Measurements from ENCODE around the gene DLX3.
A peak's percentile ranks its signal among the peaks of the same experiment; 100 is the strongest.

Gene DLX3

DNA sequence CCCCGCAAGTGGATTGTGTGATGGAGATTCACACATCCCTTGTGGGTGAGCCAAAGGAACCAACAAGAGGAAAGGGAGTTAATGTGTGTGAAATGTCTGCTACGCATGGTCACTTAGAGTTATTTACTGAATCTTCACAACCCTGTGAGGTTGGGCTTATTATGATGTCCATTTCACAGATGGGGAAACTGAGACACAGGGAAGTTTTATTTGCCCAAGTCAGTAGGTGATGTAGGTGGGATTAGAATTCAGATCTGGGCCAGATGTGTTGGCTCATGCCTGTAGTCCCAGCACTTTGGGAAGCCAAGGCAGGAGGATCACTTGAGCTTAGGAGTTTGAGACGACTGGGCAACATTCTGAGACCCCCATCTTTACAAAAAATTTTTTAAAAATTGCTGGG is 37.7 kb downstream of the DLX3 start:
- DNase-seq (ENCODE audit: low spot score): no peak

DNA sequence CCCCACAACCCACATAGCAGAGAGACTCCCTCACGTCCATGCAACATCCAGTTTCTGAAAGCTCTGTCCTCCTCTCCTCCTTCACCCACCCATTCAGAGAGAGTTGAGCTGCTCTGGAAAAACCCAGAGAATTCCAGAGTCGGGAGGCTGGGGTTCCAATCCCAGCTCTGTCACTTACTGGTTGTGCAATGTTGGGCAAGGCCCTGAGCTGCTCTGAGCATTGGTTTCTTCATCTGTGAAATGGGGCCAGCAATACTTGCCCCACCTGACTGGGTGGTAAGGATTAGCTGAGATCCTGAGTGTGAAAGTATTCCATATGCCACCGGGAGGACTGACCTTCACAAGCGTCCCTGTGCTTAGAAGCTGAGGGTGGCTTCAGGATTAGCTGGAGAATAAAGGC is 38.2 kb downstream of the DLX3 start:
- no peak for DNase-seq (ENCODE audit: low spot score)

DNA sequence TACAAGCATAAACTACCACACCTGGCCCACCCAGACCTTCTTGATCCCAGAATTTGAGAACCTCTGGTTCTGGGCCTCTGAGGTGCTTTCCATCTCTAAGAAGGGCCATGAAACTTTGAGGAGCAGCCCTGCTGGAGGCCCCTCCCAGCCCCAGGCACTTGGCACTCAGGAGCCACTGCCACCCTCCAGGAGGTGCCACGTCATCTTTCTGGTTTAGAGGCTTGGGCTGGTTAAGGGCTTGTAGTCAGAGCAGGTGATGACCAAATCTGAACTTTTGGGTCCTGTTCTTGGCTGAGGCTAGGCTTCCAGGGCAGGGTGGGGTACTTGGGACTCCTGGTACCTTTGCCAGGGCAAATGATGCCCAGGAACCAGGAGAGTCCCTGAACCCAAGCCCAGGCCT is 39.9 kb downstream of the DLX3 start:
- no peak for DNase-seq (ENCODE audit: low spot score)

DNA sequence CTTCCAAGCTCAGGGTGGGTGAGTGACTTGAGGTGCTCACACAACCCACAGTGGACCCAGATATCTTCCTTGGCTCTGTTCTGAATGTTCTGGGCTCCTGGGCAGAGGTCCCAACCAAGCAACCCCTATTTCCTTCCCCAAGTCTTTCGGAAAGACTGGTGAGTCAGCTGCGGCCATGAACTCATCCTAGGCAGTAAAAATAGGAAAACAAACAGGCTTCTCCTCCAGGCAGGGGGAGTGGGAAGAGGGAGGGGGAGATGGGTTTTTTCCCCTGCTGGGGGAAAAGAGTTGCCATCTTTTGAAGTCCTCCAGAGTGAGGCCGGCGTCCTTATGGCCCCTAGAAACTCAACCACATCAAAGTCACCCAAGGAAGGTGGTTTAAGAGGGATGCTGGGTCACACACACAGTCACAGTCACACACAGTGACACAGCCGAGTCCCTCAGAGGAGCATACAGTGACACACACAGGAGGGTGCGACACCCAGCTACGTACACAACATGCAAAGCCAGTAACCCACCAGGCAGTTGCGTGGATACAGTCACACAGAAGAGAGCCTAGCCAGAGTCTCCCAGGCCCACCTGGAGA is 42.0 kb downstream of the DLX3 start:
- DNase-seq (ENCODE audit: low spot score): no peak

DNA sequence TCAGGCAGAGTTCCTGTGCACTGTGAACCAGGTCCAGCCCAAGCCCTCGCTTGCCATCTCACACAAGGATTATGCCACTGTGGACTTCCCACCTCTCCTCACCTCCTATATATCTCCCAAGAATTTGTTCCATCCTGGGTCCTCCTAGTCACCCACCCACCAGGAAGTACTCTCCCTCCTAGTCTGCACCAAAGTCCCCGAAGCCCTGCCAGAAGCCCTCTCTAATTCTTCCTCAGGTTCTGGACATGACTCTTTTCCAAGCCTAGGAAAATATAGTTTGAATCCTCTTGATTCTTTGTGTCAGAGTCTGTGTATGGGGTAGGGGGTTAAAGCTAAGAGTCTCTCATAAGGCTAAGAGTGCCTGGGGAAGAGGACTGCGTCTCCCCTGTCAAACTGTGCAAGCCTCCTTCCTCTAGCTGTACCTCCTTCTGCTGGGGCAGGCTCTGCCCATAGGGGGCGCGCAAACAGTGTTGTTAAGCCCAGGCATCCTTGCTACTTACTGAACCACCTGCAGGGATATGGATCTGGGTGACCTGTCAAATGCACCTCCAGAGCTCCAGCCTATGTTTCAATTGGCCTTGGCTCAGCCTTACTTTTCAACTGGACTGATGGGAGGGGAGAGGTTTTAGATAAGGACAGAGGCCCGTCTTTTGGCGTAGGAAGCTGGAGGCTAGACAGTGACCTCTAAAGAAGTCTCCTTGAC is 42.7 kb downstream of the DLX3 start:
- DNase-seq (ENCODE audit: low spot score): peak; percentile 66

DNA sequence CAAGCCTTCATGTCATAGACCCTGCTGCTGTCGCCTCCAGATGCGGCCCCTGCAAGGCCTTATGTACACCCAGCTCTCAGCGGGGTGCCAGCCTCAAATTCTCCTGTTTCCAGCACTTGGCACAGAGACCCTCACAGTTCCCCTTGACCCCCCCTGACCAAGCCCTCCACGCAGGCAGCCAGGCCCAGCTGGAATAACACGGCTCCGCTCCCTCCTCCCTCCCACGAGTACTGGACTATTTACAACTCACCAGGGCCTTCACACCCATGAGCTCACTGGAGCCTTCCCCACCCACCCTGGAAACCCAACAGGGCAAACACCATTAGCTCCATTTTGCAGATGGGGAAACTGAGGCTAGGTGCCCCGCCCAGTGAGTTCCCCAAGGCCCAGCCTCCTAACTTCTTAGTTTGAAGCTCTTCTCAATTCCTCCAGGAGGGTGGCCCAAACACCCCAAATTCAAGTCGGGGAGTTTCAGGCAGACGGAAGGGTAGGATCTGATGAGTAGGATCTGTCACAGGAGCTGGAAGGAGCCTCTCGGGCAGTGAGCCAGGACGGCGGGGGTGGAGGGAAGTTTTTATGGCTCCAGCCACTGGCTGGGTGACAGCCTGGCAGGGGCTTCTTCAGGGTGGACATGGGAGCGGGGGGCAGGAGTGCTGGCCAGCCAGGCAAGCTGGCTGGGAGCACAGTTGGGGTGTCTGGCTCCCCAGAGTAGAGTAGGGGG is 43.5 kb downstream of the DLX3 start:
- no peak for DNase-seq (ENCODE audit: low spot score)

DNA sequence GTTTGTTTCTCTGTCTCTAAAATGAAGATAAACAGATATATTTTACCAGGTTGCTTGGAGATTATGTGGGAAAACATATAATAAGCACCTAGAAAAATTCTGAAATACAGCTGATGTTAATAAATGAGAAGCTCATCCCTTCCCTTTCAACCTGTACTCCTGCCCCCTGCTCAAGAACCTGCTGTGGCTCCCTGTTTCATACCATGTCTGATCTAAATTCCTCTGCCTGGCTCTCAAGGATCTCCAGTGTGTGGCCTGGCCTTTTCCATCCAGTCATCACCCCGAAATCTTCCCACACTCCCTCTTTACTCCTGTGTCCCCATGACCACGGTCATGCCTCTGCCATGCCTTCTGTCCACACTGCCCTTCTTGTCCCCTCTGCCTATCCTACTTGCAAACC is 45.4 kb downstream of the DLX3 start:
- no peak for DNase-seq (ENCODE audit: low spot score)

DNA sequence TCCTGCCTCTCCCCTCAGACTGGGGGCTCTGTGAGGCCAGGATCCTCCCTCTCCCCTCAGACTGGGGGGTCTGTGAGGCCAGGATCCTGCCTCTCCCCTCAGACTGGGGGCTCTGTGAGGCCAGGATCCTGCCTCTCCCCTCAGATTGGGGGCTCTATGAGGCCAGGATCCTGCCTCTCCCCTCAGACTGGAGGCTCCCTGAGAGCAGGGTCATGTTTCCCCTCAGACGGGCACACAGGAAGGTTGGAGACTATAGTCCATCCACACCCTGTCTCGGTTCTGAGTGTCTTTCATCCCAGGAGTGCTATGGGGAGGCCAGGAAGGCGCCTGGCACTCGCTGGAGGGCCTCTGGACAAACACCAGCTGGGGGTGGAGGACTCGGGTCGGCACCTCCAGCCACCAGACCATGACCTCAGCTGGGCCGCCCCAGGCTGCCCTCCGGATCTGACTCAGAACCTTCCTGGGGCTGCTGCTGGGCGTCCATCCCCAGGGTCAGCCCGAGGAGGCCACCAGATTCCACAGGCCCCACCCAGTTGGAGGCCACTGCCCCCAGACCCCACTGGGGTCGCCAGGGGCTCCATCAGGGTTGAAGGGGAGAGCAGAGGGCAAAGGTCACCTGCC is 48.0 kb downstream of the DLX3 start:
- no peak for DNase-seq (ENCODE audit: low spot score)

DNA sequence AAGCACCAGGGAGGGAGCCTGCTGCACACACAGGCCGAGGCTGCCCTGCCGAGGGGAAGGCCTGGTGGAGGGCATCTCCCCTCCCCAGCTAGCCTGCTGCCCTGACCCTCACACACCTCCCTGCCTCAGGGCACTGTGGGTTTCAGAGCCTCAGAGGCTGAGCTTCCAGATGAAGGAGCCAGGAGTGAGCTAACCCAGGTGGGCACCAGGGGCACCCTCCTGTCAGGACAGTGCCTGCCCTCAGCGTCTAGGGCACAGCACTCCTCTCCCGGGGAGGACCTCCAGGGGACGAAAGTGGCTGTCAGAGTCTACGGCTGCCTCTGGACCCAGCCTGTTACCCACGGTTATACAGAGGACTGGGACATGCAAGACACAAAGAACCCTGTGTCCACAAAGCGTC is 48.8 kb downstream of the DLX3 start:
- no peak for DNase-seq (ENCODE audit: low spot score)

DNA sequence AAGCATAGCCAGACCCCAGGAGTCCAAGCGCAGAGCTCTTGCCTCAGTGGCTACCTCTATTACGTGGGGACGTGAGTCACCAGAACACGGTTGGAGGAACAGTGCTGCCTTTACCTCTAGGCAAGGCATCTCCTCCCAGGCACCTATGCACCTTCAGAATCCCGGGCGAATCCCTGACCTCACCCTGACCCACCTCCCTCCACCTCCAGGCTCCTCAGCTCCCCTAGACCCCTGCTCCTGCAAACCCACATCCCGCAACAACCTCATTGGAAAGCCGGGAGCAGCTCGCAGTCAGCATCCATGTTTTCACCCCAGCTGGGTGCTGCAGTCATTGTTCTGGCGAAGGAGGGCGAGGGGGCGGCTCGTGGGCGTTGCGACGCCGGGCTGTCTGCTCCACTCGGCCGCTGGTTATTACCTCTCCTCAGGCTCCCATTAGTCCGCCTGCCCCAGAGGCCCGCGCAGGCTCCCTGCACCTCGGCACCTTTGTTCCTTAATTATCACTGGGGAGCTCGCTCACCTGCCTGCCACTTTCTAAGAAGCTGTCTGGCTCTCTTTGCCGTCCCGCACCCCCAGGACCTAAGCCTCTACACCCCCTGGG is 50.7 kb downstream of the DLX3 start:
- DNase-seq (ENCODE audit: low spot score): no peak

DNA sequence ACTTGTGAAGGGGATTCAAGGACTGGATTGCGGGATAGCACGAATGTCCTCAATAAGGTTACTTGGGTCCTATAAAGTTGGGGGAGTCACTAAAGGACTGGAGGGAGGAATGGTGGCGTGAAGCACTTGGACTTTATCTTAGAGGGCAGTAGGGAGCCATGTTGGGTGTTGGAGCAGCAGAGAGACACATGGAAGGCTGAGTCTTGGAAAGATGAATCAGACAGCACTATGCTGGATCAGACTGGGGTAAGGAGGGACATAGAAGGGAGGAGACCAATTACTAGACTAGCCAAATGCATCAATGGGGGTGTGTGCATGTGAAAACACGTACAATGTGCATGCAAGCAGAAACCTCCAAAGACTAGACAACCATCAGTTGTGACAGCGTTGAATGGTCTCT is 52.1 kb downstream of the DLX3 start:
- DNase-seq (ENCODE audit: low spot score): no peak

DNA sequence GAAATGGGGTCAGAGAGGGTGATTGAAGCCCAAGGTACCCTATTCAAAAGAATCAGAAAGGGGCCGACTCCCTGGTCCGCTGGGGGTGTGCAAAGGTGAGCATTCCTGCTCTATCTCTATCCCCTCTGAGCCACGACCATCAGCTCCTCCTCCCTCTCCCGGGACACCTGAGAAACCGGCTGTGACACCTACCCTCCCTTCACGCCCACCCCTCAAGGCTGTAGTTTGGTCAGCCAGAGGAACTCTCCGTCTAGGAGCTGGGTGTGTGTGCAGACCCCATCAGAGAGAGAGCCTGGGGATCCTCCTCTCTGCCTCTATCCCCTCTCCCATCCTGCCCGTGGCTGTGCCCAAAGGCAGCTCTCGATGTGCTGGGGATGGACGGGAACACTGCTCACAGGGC is 53.6 kb downstream of the DLX3 start:
- no peak for DNase-seq (ENCODE audit: low spot score)

Data from Ammon's horn (tissue), 1 donor.